Panc1 (cell line): ENCODE results near the gene CCDC158. TPM values are rescaled to one million over a fixed set of nuclear protein-coding genes. Genes with fewer than 3 reads are reported as not detected.

Experiments used
- ATAC-seq: fragments of 200-7000 bp; cut with Tn5 transposase; 2 replicates; pipeline ENCODE4 v1.9.1; 2020; ENCODE audit warnings: mild to moderate bottlenecking, moderate library complexity
- BruUV-seq: library from RNA; stranded (reverse); fragments of 400-500 nt; replicated peaks from 2 replicates; lab custom pipeline; 2021; lab: Mats Ljungman, UMichigan
- CTCF ChIA-PET: fragments of 300-600 bp; sonication (Branson Sonifier 250); formaldehyde crosslinking; loops from one replicate; lab custom pipeline; 2022; ENCODE audit warnings: antibody characterized with exemption; lab: Charles Lee
- POLR2A ChIA-PET: fragments of 300-600 bp; sonication (Branson Sonifier 250); formaldehyde crosslinking; loops from one replicate; lab custom pipeline; 2022; ENCODE audit warnings: antibody characterized with exemption; lab: Charles Lee
- DNase-seq: peaks from one replicate; pipeline ENCODE4 v3.0.0-alpha.2; 2010; ENCODE audit warnings: low read depth, low spot score
- H3K27ac ChIP-seq: 2 replicates; pipeline ENCODE4 v1.5.1; 2011; ENCODE audit warnings: mild to moderate bottlenecking, low read length, inconsistent platforms
- H3K27me3 ChIP-seq: fragments of 200-500 bp; sonication (Bioruptor generic); 2 replicates; pipeline ENCODE4 v1.6.0; 2014; ENCODE audit warnings: low read length, inconsistent platforms; ENCODE audit not compliant: control insufficient read depth, insufficient read depth
- H3K36me3 ChIP-seq: fragments of 200-500 bp; sonication (Bioruptor generic); 2 replicates; pipeline ENCODE4 v1.5.1; 2014; ENCODE audit warnings: inconsistent platforms, mild to moderate bottlenecking, low read length, moderate library complexity; ENCODE audit not compliant: control insufficient read depth, insufficient read depth
- H3K4me1 ChIP-seq: 2 replicates; pipeline ENCODE4 v1.5.1; 2011; ENCODE audit warnings: inconsistent platforms, mild to moderate bottlenecking, low read length, moderate library complexity; ENCODE audit not compliant: control insufficient read depth, insufficient read depth
- H3K4me3 ChIP-seq, 2 experiments: 2 replicates each; pipeline ENCODE4 v1.5.1; 2011 to 2012; ENCODE audit warnings: low read depth in 2 of 2, low read length in 2 of 2, mild to moderate bottlenecking in 2 of 2, inconsistent platforms in 1 of 2, moderate library complexity in 1 of 2
- H3K9me3 ChIP-seq: fragments of 200-500 bp; sonication (Bioruptor generic); 2 replicates; pipeline ENCODE4 v1.5.1; 2014; ENCODE audit warnings: low read depth, mild to moderate bottlenecking, inconsistent platforms, low read length, moderate library complexity; ENCODE audit not compliant: control insufficient read depth, insufficient read depth
- POLR2AphosphoS5 ChIP-seq: IDR thresholded peaks from 2 replicates; pipeline ENCODE4 v1.6.1; 2012; ENCODE audit warnings: mild to moderate bottlenecking, low read depth, low read length, moderate library complexity
- SIN3A ChIP-seq: IDR thresholded peaks from 2 replicates; pipeline ENCODE4 v1.6.1; 2012; ENCODE audit warnings: low read depth, mild to moderate bottlenecking, low read length, moderate library complexity, borderline replicate concordance; ENCODE audit not compliant: insufficient read depth
- TCF7L2 ChIP-seq: IDR thresholded peaks from 2 replicates; pipeline ENCODE4 v1.6.1; 2011; ENCODE audit warnings: mild to moderate bottlenecking, low read depth, low read length, inconsistent platforms
- in situ Hi-C: cut with HindIII; loops from 2 replicates; pipeline ENCODE4 v1.10.0; 2016; ENCODE audit warnings: low sequenced_read_pairs, low pct_unique_long_range_greater_than_20kb
- intact Hi-C: fragments of 100-400 bp; cut with micrococcal nuclease; formaldehyde crosslinking; loops from one replicate; pipeline ENCODE4 v1.10.0; 2022; ENCODE audit not compliant: unreplicated experiment
- total RNA-seq: library from RNA; stranded (reverse); gene quantifications from one replicate; pipeline ENCODE4 v1.2.1, GENCODE V29; 2021; ENCODE audit not compliant: unreplicated experiment
- TF ChIP-seq, protein P1 (sequence below), 2 experiments: IDR thresholded peaks; 2 replicates each; pipeline ENCODE4 v1.6.1; 2011 to 2012; ENCODE audit warnings: low read depth in 2 of 2, control low read depth in 1 of 2, low read length in 1 of 2, mild to moderate bottlenecking in 1 of 2, moderate library complexity in 1 of 2; ENCODE audit not compliant: insufficient read depth in 1 of 2
- TF ChIP-seq, protein P2 (sequence below): fragments of 450-650 bp; IDR thresholded peaks from 2 replicates; pipeline ENCODE4 v1.5.1; 2017; ENCODE audit warnings: mild to moderate bottlenecking

Gene CCDC158
- total RNA-seq, 1 experiment from 2014 or later, result 0.28 TPM

DNA sequence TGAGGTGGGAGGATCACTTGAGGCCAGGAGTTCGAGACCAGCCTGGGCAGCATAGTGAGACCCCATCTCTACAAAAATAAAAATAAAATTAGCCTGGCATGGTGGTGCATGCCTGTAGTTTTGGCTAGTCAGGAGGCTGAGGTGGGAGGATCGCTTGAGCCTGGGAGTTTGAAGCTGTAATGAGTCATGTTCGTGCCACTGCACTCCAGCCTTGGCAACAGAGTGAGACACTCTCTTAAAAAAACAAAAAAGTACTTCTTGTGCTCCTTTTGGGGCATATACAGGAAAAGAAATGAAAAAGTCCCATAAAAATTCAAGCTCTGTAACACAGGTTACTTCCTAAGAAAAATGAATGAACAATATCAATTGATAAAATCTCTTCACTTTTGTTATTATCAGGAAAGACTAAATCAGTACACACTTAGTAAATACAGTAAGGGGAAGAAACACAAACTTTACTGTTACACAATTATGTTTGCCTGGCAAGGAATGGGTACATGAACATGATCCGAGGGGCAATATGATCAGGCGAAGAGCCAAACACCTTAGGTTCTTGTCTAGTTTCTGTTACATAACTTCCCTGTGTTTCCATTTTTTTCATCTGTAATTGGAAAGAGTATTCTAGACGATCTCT lies 46.9 kb downstream of the CCDC158 start:
- no peaks in the 10 kb centered on the region for H3K36me3 ChIP-seq
- no peaks in the 10 kb centered on the region for H3K9me3 ChIP-seq
- in situ Hi-C loops (no loop called here), intact Hi-C loops (no loop called here)
- H3K27me3 ChIP-seq, result no peaks in the 10 kb centered on the region; the same call in 1 of the 2 replicates
- peaks cover 4% of the 10 kb centered on the region; the same call in 1 of the 2 replicates for H3K4me1 ChIP-seq
- CTCF ChIA-PET, result no interaction called here
- POLR2A ChIA-PET, result interaction anchor here (0.7 kb wide), 2 partner anchors 10 to 138 kb away, joined by 8 read pairs; no protein-coding TSS in a partner anchor
- H3K4me3 ChIP-seq, result no peak overlapping the region
- no peak for TF ChIP-seq TCF7L2
- TF ChIP-seq, protein P1, sequence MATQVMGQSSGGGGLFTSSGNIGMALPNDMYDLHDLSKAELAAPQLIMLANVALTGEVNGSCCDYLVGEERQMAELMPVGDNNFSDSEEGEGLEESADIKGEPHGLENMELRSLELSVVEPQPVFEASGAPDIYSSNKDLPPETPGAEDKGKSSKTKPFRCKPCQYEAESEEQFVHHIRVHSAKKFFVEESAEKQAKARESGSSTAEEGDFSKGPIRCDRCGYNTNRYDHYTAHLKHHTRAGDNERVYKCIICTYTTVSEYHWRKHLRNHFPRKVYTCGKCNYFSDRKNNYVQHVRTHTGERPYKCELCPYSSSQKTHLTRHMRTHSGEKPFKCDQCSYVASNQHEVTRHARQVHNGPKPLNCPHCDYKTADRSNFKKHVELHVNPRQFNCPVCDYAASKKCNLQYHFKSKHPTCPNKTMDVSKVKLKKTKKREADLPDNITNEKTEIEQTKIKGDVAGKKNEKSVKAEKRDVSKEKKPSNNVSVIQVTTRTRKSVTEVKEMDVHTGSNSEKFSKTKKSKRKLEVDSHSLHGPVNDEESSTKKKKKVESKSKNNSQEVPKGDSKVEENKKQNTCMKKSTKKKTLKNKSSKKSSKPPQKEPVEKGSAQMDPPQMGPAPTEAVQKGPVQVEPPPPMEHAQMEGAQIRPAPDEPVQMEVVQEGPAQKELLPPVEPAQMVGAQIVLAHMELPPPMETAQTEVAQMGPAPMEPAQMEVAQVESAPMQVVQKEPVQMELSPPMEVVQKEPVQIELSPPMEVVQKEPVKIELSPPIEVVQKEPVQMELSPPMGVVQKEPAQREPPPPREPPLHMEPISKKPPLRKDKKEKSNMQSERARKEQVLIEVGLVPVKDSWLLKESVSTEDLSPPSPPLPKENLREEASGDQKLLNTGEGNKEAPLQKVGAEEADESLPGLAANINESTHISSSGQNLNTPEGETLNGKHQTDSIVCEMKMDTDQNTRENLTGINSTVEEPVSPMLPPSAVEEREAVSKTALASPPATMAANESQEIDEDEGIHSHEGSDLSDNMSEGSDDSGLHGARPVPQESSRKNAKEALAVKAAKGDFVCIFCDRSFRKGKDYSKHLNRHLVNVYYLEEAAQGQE (IDR thresholded peaks at IDR 0.05; ENCODE audit: insufficient read depth in 1 of 2, low read depth in 2 of 2, low read length in 1 of 2), result no peak
- no peak for TF ChIP-seq SIN3A
- no peak for TF ChIP-seq POLR2AphosphoS5
- TF ChIP-seq, protein P2, sequence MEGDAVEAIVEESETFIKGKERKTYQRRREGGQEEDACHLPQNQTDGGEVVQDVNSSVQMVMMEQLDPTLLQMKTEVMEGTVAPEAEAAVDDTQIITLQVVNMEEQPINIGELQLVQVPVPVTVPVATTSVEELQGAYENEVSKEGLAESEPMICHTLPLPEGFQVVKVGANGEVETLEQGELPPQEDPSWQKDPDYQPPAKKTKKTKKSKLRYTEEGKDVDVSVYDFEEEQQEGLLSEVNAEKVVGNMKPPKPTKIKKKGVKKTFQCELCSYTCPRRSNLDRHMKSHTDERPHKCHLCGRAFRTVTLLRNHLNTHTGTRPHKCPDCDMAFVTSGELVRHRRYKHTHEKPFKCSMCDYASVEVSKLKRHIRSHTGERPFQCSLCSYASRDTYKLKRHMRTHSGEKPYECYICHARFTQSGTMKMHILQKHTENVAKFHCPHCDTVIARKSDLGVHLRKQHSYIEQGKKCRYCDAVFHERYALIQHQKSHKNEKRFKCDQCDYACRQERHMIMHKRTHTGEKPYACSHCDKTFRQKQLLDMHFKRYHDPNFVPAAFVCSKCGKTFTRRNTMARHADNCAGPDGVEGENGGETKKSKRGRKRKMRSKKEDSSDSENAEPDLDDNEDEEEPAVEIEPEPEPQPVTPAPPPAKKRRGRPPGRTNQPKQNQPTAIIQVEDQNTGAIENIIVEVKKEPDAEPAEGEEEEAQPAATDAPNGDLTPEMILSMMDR, result no peak
- no TSS peak for BruUV-seq
- no peak for ATAC-seq
- no peak overlapping the region for H3K27ac ChIP-seq
- DNase-seq, result no peak

DNA sequence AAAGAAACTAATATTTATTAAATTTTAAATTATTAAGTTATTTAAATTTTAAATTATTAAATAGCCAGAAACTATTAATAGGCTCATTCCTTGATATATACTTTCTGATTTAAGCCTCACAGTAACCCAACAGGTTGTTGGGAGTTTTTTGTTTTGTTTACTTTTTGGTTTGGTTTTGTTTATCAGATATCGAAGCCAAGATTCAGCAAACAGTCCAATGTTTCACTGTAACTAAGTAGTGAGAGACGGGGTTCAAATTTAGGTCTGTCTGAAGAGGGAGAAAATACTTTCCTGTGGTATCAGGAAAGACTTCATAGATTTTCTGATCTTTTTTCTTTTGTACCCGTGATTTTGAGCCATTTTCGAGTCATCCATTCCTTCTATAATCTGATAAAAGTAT lies 54.2 kb downstream of the CCDC158 start:
- Histone ChIP-seq H3K4me3 (no peak overlapping the region), H3K36me3 (no peaks in the 10 kb centered on the region), H3K4me1 (no peaks in the 10 kb centered on the region), H3K9me3 (no peaks in the 10 kb centered on the region), H3K27ac (no peak overlapping the region), H3K27me3 (peaks cover 2% of the 10 kb centered on the region; the same call in 1 of the 2 replicates)
- TF ChIP-seq POLR2AphosphoS5 (no peak), TCF7L2 (no peak), SIN3A (no peak)
- TF ChIP-seq, protein P1 (IDR thresholded peaks at IDR 0.05; ENCODE audit: insufficient read depth in 1 of 2, low read depth in 2 of 2, low read length in 1 of 2), result no peak
- TF ChIP-seq, protein P2, result no peak
- ATAC-seq (no peak), DNase-seq (no peak)
- POLR2A ChIA-PET, result no interaction called here
- CTCF ChIA-PET, result no interaction called here
- in situ Hi-C loops, result no loop called here
- no TSS peak for BruUV-seq
- intact Hi-C loops, result no loop called here
